Measurements from ENCODE around the gene CRADD. TPM values are rescaled to one million over a fixed set of nuclear protein-coding genes. Genes with fewer than 3 reads are reported as not detected.
A peak's percentile ranks its signal among the peaks of the same experiment; 100 is the strongest.

The CRADD gene
- total RNA-seq, 4 donors from 2014 or later = 19.4 to 28.7 (median 22.6) TPM

DNA sequence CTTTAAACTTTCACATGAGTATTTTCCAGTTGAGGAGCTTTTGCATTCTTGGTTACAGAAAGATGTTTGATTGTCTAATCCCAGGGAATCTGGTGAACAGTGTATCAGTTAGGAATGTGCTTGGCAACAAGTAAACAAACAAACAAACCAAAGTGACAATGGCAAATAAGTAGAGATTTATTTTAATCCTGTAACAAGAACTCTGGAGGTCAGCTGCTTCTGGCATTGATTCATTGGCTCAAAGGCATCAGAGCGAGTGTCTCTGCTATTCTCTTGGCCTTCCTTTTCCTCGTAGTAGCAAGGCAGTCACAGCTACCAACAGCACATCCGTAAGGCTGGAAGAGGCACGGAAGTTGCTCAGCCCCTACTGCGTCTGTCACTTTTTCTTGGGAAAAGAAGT is 37.2 kb downstream of the CRADD start:
- H3K4me3 ChIP-seq = peak overlapping the region in 3 of 4 donors; percentile 13 to 35 (median 29)
- intact Hi-C loops (cut with DNase I; ENCODE audit: low total_unique reads) = no loop called here
- TF ChIP-seq POLR2A (IDR thresholded peaks at IDR 0.05) = no peak
- TF ChIP-seq, protein P1, sequence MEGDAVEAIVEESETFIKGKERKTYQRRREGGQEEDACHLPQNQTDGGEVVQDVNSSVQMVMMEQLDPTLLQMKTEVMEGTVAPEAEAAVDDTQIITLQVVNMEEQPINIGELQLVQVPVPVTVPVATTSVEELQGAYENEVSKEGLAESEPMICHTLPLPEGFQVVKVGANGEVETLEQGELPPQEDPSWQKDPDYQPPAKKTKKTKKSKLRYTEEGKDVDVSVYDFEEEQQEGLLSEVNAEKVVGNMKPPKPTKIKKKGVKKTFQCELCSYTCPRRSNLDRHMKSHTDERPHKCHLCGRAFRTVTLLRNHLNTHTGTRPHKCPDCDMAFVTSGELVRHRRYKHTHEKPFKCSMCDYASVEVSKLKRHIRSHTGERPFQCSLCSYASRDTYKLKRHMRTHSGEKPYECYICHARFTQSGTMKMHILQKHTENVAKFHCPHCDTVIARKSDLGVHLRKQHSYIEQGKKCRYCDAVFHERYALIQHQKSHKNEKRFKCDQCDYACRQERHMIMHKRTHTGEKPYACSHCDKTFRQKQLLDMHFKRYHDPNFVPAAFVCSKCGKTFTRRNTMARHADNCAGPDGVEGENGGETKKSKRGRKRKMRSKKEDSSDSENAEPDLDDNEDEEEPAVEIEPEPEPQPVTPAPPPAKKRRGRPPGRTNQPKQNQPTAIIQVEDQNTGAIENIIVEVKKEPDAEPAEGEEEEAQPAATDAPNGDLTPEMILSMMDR (IDR thresholded peaks at IDR 0.05 in 4 of 5, conservative IDR thresholded peaks at IDR 0.05 in 1 of 5) = no peak

DNA sequence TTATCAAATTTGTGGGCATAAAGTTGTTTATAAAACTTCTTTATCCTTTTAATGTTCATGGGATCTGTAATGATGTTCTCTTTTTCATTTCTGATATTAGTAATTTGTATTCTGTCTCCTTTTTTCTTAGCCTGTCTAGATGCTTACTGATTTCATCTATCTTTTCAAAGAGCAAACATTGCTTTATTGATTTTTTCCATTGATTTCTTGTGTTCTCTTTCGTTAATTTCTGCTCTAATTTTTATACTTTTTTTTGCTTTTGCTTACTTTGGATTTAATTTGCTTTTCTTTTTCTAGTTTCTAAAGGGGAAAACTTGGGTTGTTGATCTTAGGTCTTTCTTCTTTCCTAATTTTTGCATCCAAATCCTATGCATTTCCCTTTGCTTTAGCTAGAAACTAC is 42.5 kb downstream of the CRADD start:
- no peak overlapping the region for H3K4me3 ChIP-seq
- intact Hi-C loops (cut with DNase I; ENCODE audit: low total_unique reads) = no loop called here
- no peaks in the 10 kb centered on the region for H3K36me3 ChIP-seq
- TF ChIP-seq, protein P1 (IDR thresholded peaks at IDR 0.05 in 4 of 5, conservative IDR thresholded peaks at IDR 0.05 in 1 of 5) = no peak
- DNase-seq (no peak), ATAC-seq (no peak)
- no peaks in the 10 kb centered on the region for H3K27me3 ChIP-seq
- H3K4me1 ChIP-seq = peaks cover 6 to 9% of the 10 kb centered on the region in 2 donors
- H3K9me3 ChIP-seq = no peaks in the 10 kb centered on the region
- H3K27ac ChIP-seq = no peak overlapping the region
- in situ Hi-C loops (cut with MboI; ENCODE audit: low sequenced_read_pairs in 4 of 4) = no loop called here

More for the DNA sequence above, 37.2 kb downstream of the CRADD start:
- no peaks in the 10 kb centered on the region for H3K27me3 ChIP-seq
- DNase-seq (peak; percentile 52 to 54), ATAC-seq (peak; percentile 86 to 88)
- peaks cover 0 to 4% of the 10 kb centered on the region in 2 donors for H3K36me3 ChIP-seq
- H3K9me3 ChIP-seq = peaks cover 0 to 8% (median 0%) of the 10 kb centered on the region in 3 donors
- peaks cover 28 to 41% of the 10 kb centered on the region in 2 donors for H3K4me1 ChIP-seq
- in situ Hi-C loops (cut with MboI; ENCODE audit: low sequenced_read_pairs in 4 of 4) = no loop called here
- peak overlapping the region; percentile 53 to 78 (median 64) for H3K27ac ChIP-seq

DNA sequence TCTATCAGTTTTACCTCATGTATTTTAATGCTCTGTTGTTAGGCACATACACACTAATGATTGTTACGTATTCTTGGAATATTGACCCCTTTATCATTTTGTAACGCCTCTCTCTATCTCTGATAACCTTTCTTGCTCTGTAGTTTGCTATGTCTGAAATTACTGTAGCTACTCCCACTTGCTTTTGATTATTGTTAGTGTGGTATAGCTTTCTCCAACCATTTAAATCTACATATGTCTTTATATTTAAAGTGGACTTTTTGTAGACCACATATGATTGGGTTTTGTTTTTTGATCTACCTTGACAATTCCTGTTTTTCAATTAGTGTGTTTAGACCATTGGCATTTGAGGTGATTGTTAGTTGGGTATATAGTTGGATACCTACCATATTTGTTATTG is 43.4 kb downstream of the CRADD start:
- Histone ChIP-seq H3K4me1 (peaks cover 0 to 3% of the 10 kb centered on the region in 2 donors), H3K27ac (no peak overlapping the region), H3K4me3 (no peak overlapping the region), H3K27me3 (no peaks in the 10 kb centered on the region), H3K36me3 (no peaks in the 10 kb centered on the region), H3K9me3 (no peaks in the 10 kb centered on the region)
- ATAC-seq = no peak
- intact Hi-C loops (cut with DNase I; ENCODE audit: low total_unique reads) = no loop called here
- in situ Hi-C loops (cut with MboI; ENCODE audit: low sequenced_read_pairs in 4 of 4) = no loop called here
- TF ChIP-seq, protein P1 (IDR thresholded peaks at IDR 0.05 in 4 of 5, conservative IDR thresholded peaks at IDR 0.05 in 1 of 5) = no peak
- no peak for TF ChIP-seq POLR2A (IDR thresholded peaks at IDR 0.05)
- DNase-seq = no peak

DNA sequence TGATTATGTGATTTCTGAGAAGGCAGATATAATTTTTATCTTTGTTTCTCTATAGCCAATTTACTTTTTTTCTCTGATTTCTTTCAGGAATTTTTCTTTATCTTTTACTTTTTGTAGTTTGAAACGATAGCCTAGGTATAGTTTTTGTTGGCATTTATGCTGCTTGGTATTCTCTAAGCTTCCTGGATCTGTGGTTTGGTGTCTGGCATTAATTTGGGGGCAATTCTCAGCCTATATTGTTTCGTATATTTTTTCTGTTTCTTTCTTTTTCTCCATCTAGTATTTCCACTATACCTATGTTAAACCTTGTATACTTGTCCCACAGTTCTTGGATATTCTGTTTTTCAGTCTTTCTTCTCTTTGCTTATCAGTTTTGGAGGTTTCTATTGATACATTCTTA is 45.0 kb downstream of the CRADD start:
- intact Hi-C loops (cut with DNase I; ENCODE audit: low total_unique reads) (no loop called here), in situ Hi-C loops (cut with MboI; ENCODE audit: low sequenced_read_pairs in 4 of 4) (no loop called here)
- ATAC-seq (no peak), DNase-seq (no peak)
- Histone ChIP-seq H3K36me3 (no peaks in the 10 kb centered on the region), H3K4me1 (peaks cover 10 to 14% of the 10 kb centered on the region in 2 donors), H3K27me3 (no peaks in the 10 kb centered on the region), H3K4me3 (no peak overlapping the region), H3K9me3 (no peaks in the 10 kb centered on the region), H3K27ac (no peak overlapping the region)
- no peak for TF ChIP-seq POLR2A (IDR thresholded peaks at IDR 0.05)
- TF ChIP-seq, protein P1 (IDR thresholded peaks at IDR 0.05 in 4 of 5, conservative IDR thresholded peaks at IDR 0.05 in 1 of 5) = no peak

Data from gastrocnemius medialis (tissue), 4 donors.